Measurements from ENCODE around the gene SPATS2. TPM values are rescaled to one million over a fixed set of nuclear protein-coding genes. Genes with fewer than 3 reads are reported as not detected.
A peak's percentile ranks its signal among the peaks of the same experiment; 100 is the strongest.

The SPATS2 gene
- polyA plus RNA-seq, 2 donors, result 4.8 to 5.3 TPM

- H3K27me3 ChIP-seq (ENCODE audit: control insufficient read depth in 1 of 2, insufficient read depth in 2 of 2, low read length in 2 of 2), result peaks cover 0 to 5% of the 10 kb centered on the region in 2 donors
- H3K9me3 ChIP-seq (ENCODE audit: control insufficient read depth in 2 of 2, insufficient read depth in 1 of 2, low read depth in 1 of 2, low read length in 1 of 2), result no peaks in the 10 kb centered on the region
- 15 to 22% methylated on average over 37 to 47 of the region's 47 CpGs for WGBS, 2 donors
- H3K4me3 ChIP-seq (ENCODE audit: low read depth in 1 of 2, low read length in 2 of 2), result peak overlapping the region in 1 of 2 donors; percentile 48
- H3K27ac ChIP-seq (ENCODE audit: low read depth in 2 of 2, low read length in 1 of 2), result no peak overlapping the region
- H3K4me1 ChIP-seq (ENCODE audit: control insufficient read depth in 2 of 2, insufficient read depth in 2 of 2, low read length in 1 of 2), result peaks cover 3 to 11% of the 10 kb centered on the region in 2 donors
- H3K36me3 ChIP-seq (ENCODE audit: control insufficient read depth in 2 of 2, insufficient read depth in 2 of 2, low read length in 1 of 2), result no peaks in the 10 kb centered on the region
These were observed 172.4 kb downstream of the SPATS2 start for GRCh38 chr12:49539406-49540228.

GRCh38 chr12:49540229-49541139 lies 173.2 kb downstream of the SPATS2 start:
- H3K9me3 ChIP-seq (ENCODE audit: control insufficient read depth in 2 of 2, insufficient read depth in 1 of 2, low read depth in 1 of 2, low read length in 1 of 2), result no peaks in the 10 kb centered on the region
- H3K27me3 ChIP-seq (ENCODE audit: control insufficient read depth in 1 of 2, insufficient read depth in 2 of 2, low read length in 2 of 2), result peaks cover 0 to 5% of the 10 kb centered on the region in 2 donors
- H3K4me3 ChIP-seq (ENCODE audit: low read depth in 1 of 2, low read length in 2 of 2), result no peak overlapping the region
- WGBS, 2 donors, result 70 to 72% methylated on average over 21 of the region's 21 CpGs
- H3K27ac ChIP-seq (ENCODE audit: low read depth in 2 of 2, low read length in 1 of 2), result no peak overlapping the region
- H3K4me1 ChIP-seq (ENCODE audit: control insufficient read depth in 2 of 2, insufficient read depth in 2 of 2, low read length in 1 of 2), result peaks cover 3 to 11% of the 10 kb centered on the region in 2 donors
- H3K36me3 ChIP-seq (ENCODE audit: control insufficient read depth in 2 of 2, insufficient read depth in 2 of 2, low read length in 1 of 2), result no peaks in the 10 kb centered on the region

GRCh38 chr12:49541140-49541861 lies 174.0 kb downstream of the SPATS2 start:
- Histone ChIP-seq H3K4me3 (ENCODE audit: low read depth in 1 of 2, low read length in 2 of 2) (no peak overlapping the region), H3K27ac (ENCODE audit: low read depth in 2 of 2, low read length in 1 of 2) (no peak overlapping the region), H3K4me1 (ENCODE audit: control insufficient read depth in 2 of 2, insufficient read depth in 2 of 2, low read length in 1 of 2) (peaks cover 3 to 11% of the 10 kb centered on the region in 2 donors), H3K36me3 (ENCODE audit: control insufficient read depth in 2 of 2, insufficient read depth in 2 of 2, low read length in 1 of 2) (no peaks in the 10 kb centered on the region), H3K9me3 (ENCODE audit: control insufficient read depth in 2 of 2, insufficient read depth in 1 of 2, low read depth in 1 of 2, low read length in 1 of 2) (no peaks in the 10 kb centered on the region), H3K27me3 (ENCODE audit: control insufficient read depth in 1 of 2, insufficient read depth in 2 of 2, low read length in 2 of 2) (peaks cover 0 to 5% of the 10 kb centered on the region in 2 donors)
- 74 to 77% methylated on average over 18 of the region's 18 CpGs for WGBS, 2 donors

GRCh38 chr12:49541911-49542505 lies 174.7 kb downstream of the SPATS2 start:
- H3K27me3 ChIP-seq (ENCODE audit: control insufficient read depth in 1 of 2, insufficient read depth in 2 of 2, low read length in 2 of 2), result peaks cover 0 to 5% of the 10 kb centered on the region in 2 donors
- H3K27ac ChIP-seq (ENCODE audit: low read depth in 2 of 2, low read length in 1 of 2), result no peak overlapping the region
- H3K4me3 ChIP-seq (ENCODE audit: low read depth in 1 of 2, low read length in 2 of 2), result no peak overlapping the region
- 86 to 87% methylated on average over 7 of the region's 7 CpGs for WGBS, 2 donors
- peaks cover 3 to 11% of the 10 kb centered on the region in 2 donors for H3K4me1 ChIP-seq (ENCODE audit: control insufficient read depth in 2 of 2, insufficient read depth in 2 of 2, low read length in 1 of 2)
- H3K9me3 ChIP-seq (ENCODE audit: control insufficient read depth in 2 of 2, insufficient read depth in 1 of 2, low read depth in 1 of 2, low read length in 1 of 2), result no peaks in the 10 kb centered on the region
- no peaks in the 10 kb centered on the region for H3K36me3 ChIP-seq (ENCODE audit: control insufficient read depth in 2 of 2, insufficient read depth in 2 of 2, low read length in 1 of 2)

- 89 to 92% methylated on average over 15 of the region's 15 CpGs for WGBS, 2 donors
- Histone ChIP-seq H3K9me3 (ENCODE audit: control insufficient read depth in 2 of 2, insufficient read depth in 1 of 2, low read depth in 1 of 2, low read length in 1 of 2) (no peaks in the 10 kb centered on the region), H3K27ac (ENCODE audit: low read depth in 2 of 2, low read length in 1 of 2) (no peak overlapping the region), H3K4me3 (ENCODE audit: low read depth in 1 of 2, low read length in 2 of 2) (no peak overlapping the region), H3K4me1 (ENCODE audit: control insufficient read depth in 2 of 2, insufficient read depth in 2 of 2, low read length in 1 of 2) (peaks cover 3 to 8% of the 10 kb centered on the region in 2 donors), H3K27me3 (ENCODE audit: control insufficient read depth in 1 of 2, insufficient read depth in 2 of 2, low read length in 2 of 2) (peaks cover 0 to 5% of the 10 kb centered on the region in 2 donors), H3K36me3 (ENCODE audit: control insufficient read depth in 2 of 2, insufficient read depth in 2 of 2, low read length in 1 of 2) (no peaks in the 10 kb centered on the region)
These were observed 175.4 kb downstream of the SPATS2 start for GRCh38 chr12:49542592-49543160.

- Histone ChIP-seq H3K9me3 (ENCODE audit: control insufficient read depth in 2 of 2, insufficient read depth in 1 of 2, low read depth in 1 of 2, low read length in 1 of 2) (no peaks in the 10 kb centered on the region), H3K27me3 (ENCODE audit: control insufficient read depth in 1 of 2, insufficient read depth in 2 of 2, low read length in 2 of 2) (peaks cover 0 to 5% of the 10 kb centered on the region in 2 donors), H3K27ac (ENCODE audit: low read depth in 2 of 2, low read length in 1 of 2) (no peak overlapping the region), H3K4me1 (ENCODE audit: control insufficient read depth in 2 of 2, insufficient read depth in 2 of 2, low read length in 1 of 2) (peaks cover 2% of the 10 kb centered on the region in 2 donors), H3K36me3 (ENCODE audit: control insufficient read depth in 2 of 2, insufficient read depth in 2 of 2, low read length in 1 of 2) (no peaks in the 10 kb centered on the region), H3K4me3 (ENCODE audit: low read depth in 1 of 2, low read length in 2 of 2) (no peak overlapping the region)
- WGBS, 2 donors, result 55 to 62% methylated on average over 20 of the region's 20 CpGs
These were observed 176.1 kb downstream of the SPATS2 start for GRCh38 chr12:49543221-49543913.

- Histone ChIP-seq H3K36me3 (ENCODE audit: control insufficient read depth in 2 of 2, insufficient read depth in 2 of 2, low read length in 1 of 2) (no peaks in the 10 kb centered on the region), H3K27ac (ENCODE audit: low read depth in 2 of 2, low read length in 1 of 2) (no peak overlapping the region), H3K9me3 (ENCODE audit: control insufficient read depth in 2 of 2, insufficient read depth in 1 of 2, low read depth in 1 of 2, low read length in 1 of 2) (no peaks in the 10 kb centered on the region), H3K4me1 (ENCODE audit: control insufficient read depth in 2 of 2, insufficient read depth in 2 of 2, low read length in 1 of 2) (peaks cover 0 to 7% of the 10 kb centered on the region in 2 donors), H3K4me3 (ENCODE audit: low read depth in 1 of 2, low read length in 2 of 2) (no peak overlapping the region), H3K27me3 (ENCODE audit: control insufficient read depth in 1 of 2, insufficient read depth in 2 of 2, low read length in 2 of 2) (peaks cover 0 to 5% of the 10 kb centered on the region in 2 donors)
- WGBS, 2 donors, result 50 to 52% methylated on average over 37 to 39 of the region's 39 CpGs
These were observed 176.9 kb downstream of the SPATS2 start for GRCh38 chr12:49543914-49544815.

GRCh38 chr12:49545815-49546214 lies 178.6 kb downstream of the SPATS2 start:
- WGBS, 2 donors, result 83 to 84% methylated on average over 4 of the region's 4 CpGs
- H3K27me3 ChIP-seq (ENCODE audit: control insufficient read depth in 1 of 2, insufficient read depth in 2 of 2, low read length in 2 of 2), result no peaks in the 10 kb centered on the region
- H3K4me3 ChIP-seq (ENCODE audit: low read depth in 1 of 2, low read length in 2 of 2), result no peak overlapping the region
- H3K36me3 ChIP-seq (ENCODE audit: control insufficient read depth in 2 of 2, insufficient read depth in 2 of 2, low read length in 1 of 2), result no peaks in the 10 kb centered on the region
- peaks cover 0 to 11% of the 10 kb centered on the region in 2 donors for H3K4me1 ChIP-seq (ENCODE audit: control insufficient read depth in 2 of 2, insufficient read depth in 2 of 2, low read length in 1 of 2)
- no peak overlapping the region for H3K27ac ChIP-seq (ENCODE audit: low read depth in 2 of 2, low read length in 1 of 2)
- no peaks in the 10 kb centered on the region for H3K9me3 ChIP-seq (ENCODE audit: control insufficient read depth in 2 of 2, insufficient read depth in 1 of 2, low read depth in 1 of 2, low read length in 1 of 2)
